GM19438 (cell line): Measurements from ENCODE around the gene ERC2.

ENCODE experiments used
- ATAC-seq: cut with Tn5 transposase; IDR thresholded peaks from one replicate; pipeline ENCODE4 v1.9.1; 2021; ENCODE audit warnings: low read depth; ENCODE audit not compliant: unreplicated experiment

ERC2 gene

DNA sequence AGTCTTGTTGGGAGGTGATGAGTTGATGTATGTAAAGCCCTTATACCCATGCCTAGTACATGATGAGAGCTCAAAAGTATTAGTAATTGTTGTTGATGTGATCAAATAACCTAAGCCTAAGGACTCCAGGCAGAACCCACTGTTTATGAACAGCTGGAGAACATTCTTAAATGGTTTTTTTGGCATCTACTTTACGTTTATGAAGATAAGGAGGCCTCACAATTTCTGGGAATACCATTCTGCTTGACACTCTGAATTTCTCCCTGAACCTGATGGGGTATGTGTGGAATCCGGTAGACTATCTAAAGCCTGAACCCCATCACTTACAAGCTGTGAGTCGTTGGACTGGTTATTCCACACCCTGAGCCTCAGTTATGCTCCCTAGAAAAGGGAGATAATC lies 736.5 kb downstream of the ERC2 start:
- no peak for ATAC-seq

DNA sequence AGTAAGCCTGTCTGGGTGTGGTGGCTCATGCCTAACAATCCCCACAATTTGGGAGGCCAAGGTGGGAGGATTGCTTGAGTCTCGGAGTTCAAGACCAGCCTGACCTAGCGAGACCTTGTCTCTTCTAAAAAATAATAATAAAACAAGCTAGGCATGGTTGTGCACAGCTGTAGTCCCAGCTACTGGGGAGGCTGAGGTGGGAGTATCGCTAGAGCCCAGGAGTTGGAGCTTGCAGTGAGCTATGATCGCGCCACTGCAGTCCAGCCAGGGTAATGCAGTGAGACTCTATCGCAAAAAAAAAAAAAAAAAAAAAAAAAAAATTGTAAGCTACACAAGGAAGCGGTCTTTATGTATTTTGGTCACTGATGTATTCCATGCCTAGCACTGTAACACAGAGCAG lies 738.7 kb downstream of the ERC2 start:
- ATAC-seq = no peak

- ATAC-seq = no peak
Measured at GRCh38 chr3:55728461-55729100, 739.7 kb downstream of the ERC2 start.

DNA sequence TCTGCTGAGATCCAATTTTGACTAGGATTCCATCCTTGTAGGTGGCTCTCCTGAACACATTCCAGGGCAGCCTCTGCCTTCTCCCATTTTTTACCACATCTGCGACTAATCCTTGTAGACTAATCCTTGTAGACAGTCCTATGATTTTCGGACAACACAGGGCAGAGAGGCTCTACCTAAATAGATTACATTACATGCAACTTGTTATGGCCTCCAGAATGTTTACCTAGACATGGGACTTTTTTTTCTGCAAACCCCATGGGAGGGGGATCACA lies 741.8 kb downstream of the ERC2 start:
- ATAC-seq = no peak

GRCh38 chr3:55725681-55726500 lies 742.4 kb downstream of the ERC2 start:
- ATAC-seq = no peak

- peak; percentile 60 for ATAC-seq
Measured at GRCh38 chr3:55724821-55725220, 743.4 kb downstream of the ERC2 start.

GRCh38 chr3:55724407-55724784 lies 743.9 kb downstream of the ERC2 start:
- no peak for ATAC-seq

GRCh38 chr3:55723653-55724406 lies 744.4 kb downstream of the ERC2 start:
- no peak for ATAC-seq

DNA sequence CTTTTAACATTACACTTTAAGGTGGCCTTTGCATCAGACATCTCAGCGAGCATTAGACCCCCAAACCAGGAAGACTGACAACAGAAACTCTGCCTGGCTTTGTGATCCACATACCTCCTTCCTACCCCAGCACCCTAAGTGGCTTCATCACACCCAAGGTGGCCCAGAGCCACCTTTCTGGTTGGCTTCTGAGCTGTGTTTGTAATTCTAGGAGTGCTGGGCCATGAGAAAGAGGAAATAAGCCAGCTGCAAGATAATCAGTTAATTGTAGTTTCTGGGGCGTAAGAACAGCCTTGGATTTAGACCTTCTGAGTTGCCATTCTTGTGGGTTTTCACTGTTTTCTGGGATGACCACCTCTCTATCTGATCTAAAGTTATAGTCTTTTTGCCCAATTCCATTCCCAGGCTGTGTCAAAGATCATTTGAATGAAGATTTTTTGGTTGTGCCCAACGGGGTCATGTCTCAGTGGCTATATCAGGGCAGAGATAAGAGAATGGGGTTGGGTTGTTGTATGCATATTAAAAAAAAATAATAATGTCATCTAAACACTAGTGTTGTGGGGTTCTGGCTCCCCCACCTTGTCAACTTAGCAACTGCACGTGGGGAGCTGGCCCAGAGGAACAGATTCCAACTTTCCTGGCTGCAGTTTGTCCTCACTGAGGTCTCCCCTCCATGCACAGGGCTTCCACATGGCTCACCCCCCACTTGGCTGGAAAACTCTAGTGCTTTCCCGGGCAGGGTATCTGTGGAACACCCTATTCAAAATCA lies 746.4 kb downstream of the ERC2 start:
- ATAC-seq = no peak

- no peak for ATAC-seq
Measured at GRCh38 chr3:55720614-55721013, 747.7 kb downstream of the ERC2 start.

DNA sequence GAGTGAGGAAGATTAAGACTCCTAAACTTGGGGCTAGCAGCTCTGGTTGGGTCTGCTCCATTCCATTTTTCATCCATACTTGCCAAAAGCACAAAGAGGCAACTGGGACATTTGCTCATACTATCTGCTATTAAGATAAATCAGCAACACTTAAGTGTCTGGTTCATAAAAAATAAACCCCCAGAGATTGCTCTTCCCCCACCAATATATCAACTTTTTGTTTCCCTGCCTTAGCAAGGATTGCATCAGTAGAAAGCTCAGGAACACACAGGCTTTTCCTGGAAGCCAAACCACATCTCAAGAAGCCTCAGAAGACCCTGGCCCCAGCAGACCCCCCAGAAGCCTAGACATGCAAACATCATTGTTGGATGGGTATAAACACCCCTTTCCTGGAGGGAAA lies 748.8 kb downstream of the ERC2 start:
- ATAC-seq = no peak

GRCh38 chr3:55719006-55719405 lies 749.3 kb downstream of the ERC2 start:
- no peak for ATAC-seq

GRCh38 chr3:55718521-55718921 lies 749.7 kb downstream of the ERC2 start:
- ATAC-seq = no peak

- ATAC-seq = no peak
Measured at GRCh38 chr3:55718074-55718473, 750.2 kb downstream of the ERC2 start.

DNA sequence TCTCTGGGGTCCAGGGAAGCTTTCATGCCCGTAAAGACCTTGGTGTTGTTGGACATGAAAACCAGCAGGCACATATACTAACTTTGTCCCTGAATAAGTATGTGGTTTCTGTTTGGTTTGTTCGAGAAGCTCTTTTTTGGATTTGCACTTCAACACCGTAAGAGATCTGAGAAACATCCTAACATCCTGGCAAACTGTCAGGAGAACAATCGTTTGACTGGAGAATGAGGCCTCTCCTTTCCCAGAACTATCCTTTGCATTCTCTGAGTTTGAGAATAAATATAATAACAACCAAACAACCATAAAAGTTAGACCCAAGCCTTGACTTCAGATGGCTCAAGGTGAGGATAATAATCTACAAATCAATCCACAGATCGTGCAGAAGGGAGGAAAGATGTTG lies 750.8 kb downstream of the ERC2 start:
- ATAC-seq = no peak

- no peak for ATAC-seq
Measured at GRCh38 chr3:55716611-55717225, 751.5 kb downstream of the ERC2 start.

DNA sequence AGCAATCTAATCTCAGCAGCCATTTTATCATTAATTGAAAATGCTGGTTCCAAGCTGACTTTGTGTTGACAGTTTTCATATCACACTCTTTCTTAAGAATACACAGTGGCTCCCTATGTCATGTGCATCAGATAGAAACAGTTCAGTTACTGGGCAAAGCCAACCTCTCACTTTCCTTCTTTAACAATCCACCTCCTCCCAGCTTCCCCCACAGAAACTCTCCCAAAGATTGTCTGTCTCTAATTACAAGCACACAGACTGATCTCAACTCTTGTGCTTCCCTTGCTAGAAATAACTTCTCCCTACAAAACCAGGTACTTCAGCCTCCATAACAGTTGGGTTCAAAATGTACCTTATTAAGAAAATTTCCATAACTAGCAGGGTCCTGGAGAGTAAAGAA lies 752.2 kb downstream of the ERC2 start:
- ATAC-seq = no peak

DNA sequence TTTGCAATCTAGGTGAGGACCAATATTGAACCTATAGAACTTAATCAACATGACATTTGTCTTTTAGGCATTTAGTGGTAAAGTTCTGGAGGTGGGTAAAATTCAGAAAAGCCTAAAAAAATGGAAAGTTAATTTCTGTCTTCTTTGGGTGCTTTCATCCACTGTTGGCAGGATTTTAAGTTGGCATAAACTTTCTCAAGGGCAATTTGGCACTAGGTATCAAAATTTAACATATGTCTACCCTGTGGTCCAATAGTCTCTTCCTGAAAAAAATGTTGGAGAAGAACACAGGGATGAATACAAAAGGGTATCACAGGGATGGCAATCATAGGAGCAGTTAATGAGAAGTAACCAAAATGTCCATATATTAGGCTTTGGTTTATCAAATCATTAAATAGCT lies 754.2 kb downstream of the ERC2 start:
- no peak for ATAC-seq

GRCh38 chr3:55711646-55712045 lies 756.6 kb downstream of the ERC2 start:
- no peak for ATAC-seq

DNA sequence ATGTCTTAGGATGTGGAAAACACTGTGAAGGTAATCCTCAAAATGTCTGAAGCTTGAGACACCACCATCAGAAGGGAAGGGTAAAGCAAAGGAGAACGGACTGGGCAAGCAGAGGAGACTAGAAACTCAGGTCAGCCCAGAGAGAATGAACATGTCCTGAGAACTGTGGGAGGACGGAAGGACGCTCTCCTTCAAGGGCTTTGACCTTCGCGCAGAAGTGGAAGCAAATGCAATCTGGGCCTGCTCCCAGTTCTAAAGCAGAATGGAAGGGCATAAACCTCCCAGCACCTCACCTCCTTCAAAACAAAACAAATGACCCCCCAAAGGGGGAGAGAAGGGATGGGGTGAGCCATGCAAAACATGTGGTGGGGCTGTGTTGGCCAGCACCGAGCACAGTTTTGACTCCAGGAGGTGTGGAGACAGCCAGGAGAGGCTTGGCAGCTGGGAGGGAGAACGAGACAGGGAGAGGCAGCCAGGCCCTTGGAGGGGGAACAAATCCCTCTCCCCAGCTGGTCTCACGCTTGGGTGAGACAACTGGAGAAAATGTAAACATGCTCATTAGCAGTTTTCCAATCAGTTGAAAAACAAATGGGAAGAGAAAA lies 758.8 kb downstream of the ERC2 start:
- no peak for ATAC-seq
